HepG2 (cell line): ENCODE results near the gene ZNF223. TPM values are rescaled to one million over a fixed set of nuclear protein-coding genes. Genes with fewer than 3 reads are reported as not detected.

Source experiments
- ETV5 ChIP-seq: IDR thresholded peaks from 2 replicates; pipeline ENCODE4 v1.6.1; 2018; ENCODE audit warnings: missing biosample characterization, missing genetic modification reagents, inconsistent platforms, borderline replicate concordance
- FLYWCH1 ChIP-seq: sonication (generic); formaldehyde crosslinking; IDR thresholded peaks from 2 replicates; pipeline ENCODE4 v1.8.1; 2023; ENCODE audit warnings: mild to moderate bottlenecking, missing genetic modification reagents
- FOSL1 ChIP-seq: sonication (generic); formaldehyde crosslinking; IDR thresholded peaks from 2 replicates; pipeline ENCODE4 v1.9.0; 2021; ENCODE audit warnings: missing genetic modification reagents, borderline replicate concordance
- FOXO1 ChIP-seq: sonication (generic); formaldehyde crosslinking; IDR thresholded peaks from 2 replicates; pipeline ENCODE4 v1.4.0; 2020; ENCODE audit warnings: missing genetic modification reagents
- GABPA ChIP-seq, 2 experiments: IDR thresholded peaks; 2 replicates each; pipeline ENCODE4 v1.6.1; 2011 to 2016; ENCODE audit warnings: low read depth in 2 of 2, low read length in 1 of 2, missing biosample characterization in 1 of 2, missing genetic modification characterization in 1 of 2
- NCOA5 ChIP-seq: sonication (generic); formaldehyde crosslinking; IDR thresholded peaks from 2 replicates; pipeline ENCODE4 v1.4.0; 2020; ENCODE audit warnings: missing genetic modification reagents
- NFKB2 ChIP-seq: sonication (generic); formaldehyde crosslinking; IDR thresholded peaks from 2 replicates; pipeline ENCODE4 v1.4.0; 2020; ENCODE audit warnings: missing genetic modification reagents, borderline replicate concordance
- PAWR ChIP-seq: sonication (generic); formaldehyde crosslinking; IDR thresholded peaks from 2 replicates; pipeline ENCODE4 v1.4.0; 2020; ENCODE audit warnings: missing genetic modification reagents, mild to moderate bottlenecking, borderline replicate concordance
- SNAI1 ChIP-seq: sonication (generic); formaldehyde crosslinking; IDR thresholded peaks from 2 replicates; pipeline ENCODE4 v1.5.0; 2020; ENCODE audit warnings: mild to moderate bottlenecking, missing genetic modification reagents, borderline replicate concordance
- ZC3H4 ChIP-seq: sonication (generic); formaldehyde crosslinking; IDR thresholded peaks from 2 replicates; pipeline ENCODE4 v1.4.0; 2020; ENCODE audit warnings: missing genetic modification reagents, borderline replicate concordance
- ZFP37 ChIP-seq: sonication (generic); formaldehyde crosslinking; IDR thresholded peaks from 2 replicates; pipeline ENCODE4 v1.4.0; 2020; ENCODE audit warnings: missing genetic modification reagents, borderline replicate concordance
- ZNF33A ChIP-seq: sonication (generic); formaldehyde crosslinking; IDR thresholded peaks from 2 replicates; pipeline ENCODE4 v1.5.1; 2020; ENCODE audit warnings: missing genetic modification reagents, mild to moderate bottlenecking, moderate library complexity, borderline replicate concordance
- ZNF558 ChIP-seq: sonication (generic); formaldehyde crosslinking; IDR thresholded peaks from 2 replicates; pipeline ENCODE4 v1.9.0; 2022; ENCODE audit warnings: mild to moderate bottlenecking, missing genetic modification reagents, borderline replicate concordance
- ZNF572 ChIP-seq: sonication (generic); formaldehyde crosslinking; IDR thresholded peaks from 2 replicates; pipeline ENCODE4 v1.5.1; 2020; ENCODE audit warnings: mild to moderate bottlenecking, missing genetic modification reagents
- ZNF678 ChIP-seq: sonication (generic); formaldehyde crosslinking; IDR thresholded peaks from 2 replicates; pipeline ENCODE4 v1.4.0; 2020; ENCODE audit warnings: mild to moderate bottlenecking, missing genetic modification reagents
- ZSCAN20 ChIP-seq: sonication (generic); formaldehyde crosslinking; IDR thresholded peaks from 2 replicates; pipeline ENCODE4 v1.4.0; 2020; ENCODE audit warnings: missing genetic modification reagents, mild to moderate bottlenecking, borderline replicate concordance
- polyA plus RNA-seq, 8 experiments: library from polyadenylated mRNA; depleted of rRNA in 3 of 8; stranded (reverse) in 7 of 8; unstranded in 1 of 8; fragments of >200 nt; fragmentation: Illumina TruSeq in 4 of 8; extraction: Trizol in 4 of 8; gene quantifications; 2 replicates each; pipeline versions ENCODE4 v1.2.1 to v1.2.3, GENCODE V29; 2011 to 2016; ENCODE audit warnings: low read depth in 4 of 8, missing spikeins in 1 of 8, mixed read lengths in 1 of 8; ENCODE audit not compliant: insufficient read depth in 1 of 8
- total RNA-seq, 5 experiments: library from RNA; depleted of rRNA; stranded (reverse); fragments of >200 nt; fragmentation: Illumina TruSeq; extraction: Trizol; gene quantifications; 2 replicates each; pipeline ENCODE4 v1.2.3, GENCODE V29; 2016; ENCODE audit warnings: low read depth in 1 of 5
- TF ChIP-seq, protein P1 (sequence below): sonication (generic); formaldehyde crosslinking; IDR thresholded peaks from 2 replicates; pipeline ENCODE4 v1.4.0; 2020; ENCODE audit warnings: missing genetic modification reagents
- TF ChIP-seq, protein P2 (sequence below): sonication (generic); formaldehyde crosslinking; conservative IDR thresholded peaks from 2 replicates; pipeline ENCODE4 v1.8.0; 2022; ENCODE audit warnings: mild to moderate bottlenecking, moderate library complexity, missing genetic modification reagents
- TF ChIP-seq, protein P3 (sequence below): sonication (generic); formaldehyde crosslinking; IDR thresholded peaks from 2 replicates; pipeline ENCODE4 v1.5.0; 2020; ENCODE audit warnings: mild to moderate bottlenecking, missing genetic modification reagents
- TF ChIP-seq, protein P4 (sequence below): sonication (generic); formaldehyde crosslinking; IDR thresholded peaks from 2 replicates; pipeline ENCODE4 v1.4.0; 2020; ENCODE audit warnings: missing genetic modification reagents
- TF ChIP-seq, protein P5 (sequence below): sonication (generic); formaldehyde crosslinking; IDR thresholded peaks from 2 replicates; pipeline ENCODE4 v1.4.0; 2020; ENCODE audit warnings: missing genetic modification reagents

ZNF223 gene
- total and polyA plus RNA-seq, 2 of the 13 experiments (the other 11 are each of a cell fraction or from before 2014, with no cell fraction given), result 2.0 to 4.8 TPM

DNA sequence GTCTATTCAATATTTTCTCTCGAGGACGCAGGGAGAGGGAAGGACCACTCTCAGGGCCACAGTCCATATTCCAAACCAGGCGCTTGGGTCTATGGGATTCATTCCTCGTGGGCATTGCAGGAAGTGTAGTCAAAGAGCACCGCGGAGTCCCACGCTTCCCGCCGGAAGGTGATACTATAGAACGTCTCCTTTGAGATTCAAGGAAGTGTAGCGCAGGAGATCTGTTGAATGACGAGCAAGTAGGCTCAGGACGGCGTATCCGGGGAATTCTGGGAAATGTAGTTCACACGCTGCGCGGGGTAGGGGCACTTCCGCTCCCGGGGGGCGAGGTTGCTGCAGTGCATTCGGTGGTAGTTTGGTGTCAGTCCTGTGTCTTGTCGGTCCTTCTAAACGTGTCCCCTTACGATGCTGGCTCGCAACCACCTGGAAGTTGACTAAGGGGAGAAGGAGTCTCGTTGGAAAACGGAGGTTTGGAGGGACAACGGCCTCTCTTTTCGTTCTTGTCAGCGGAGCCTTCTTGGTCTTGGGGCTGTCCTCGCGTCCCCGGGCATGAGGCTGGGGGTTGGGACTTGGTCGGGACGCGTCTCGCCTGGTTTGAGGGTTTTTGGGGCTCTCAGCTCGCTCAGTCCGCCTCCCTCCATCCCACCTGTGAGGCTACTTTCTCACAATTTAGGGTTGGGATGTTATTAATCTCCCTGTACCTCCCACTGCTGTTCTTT lies 20.1 kb downstream of the ZNF223 start, which contains the start of gene ZNF284 (continued):
- no peak for TF ChIP-seq ZNF33A (CRISPR knock-in tag)
- peak; percentile 49; the same call in 1 of the 2 replicates for TF ChIP-seq FOXO1 (CRISPR knock-in tag)
- TF ChIP-seq ZFP37 (CRISPR knock-in tag), result no peak
- TF ChIP-seq, protein P1, sequence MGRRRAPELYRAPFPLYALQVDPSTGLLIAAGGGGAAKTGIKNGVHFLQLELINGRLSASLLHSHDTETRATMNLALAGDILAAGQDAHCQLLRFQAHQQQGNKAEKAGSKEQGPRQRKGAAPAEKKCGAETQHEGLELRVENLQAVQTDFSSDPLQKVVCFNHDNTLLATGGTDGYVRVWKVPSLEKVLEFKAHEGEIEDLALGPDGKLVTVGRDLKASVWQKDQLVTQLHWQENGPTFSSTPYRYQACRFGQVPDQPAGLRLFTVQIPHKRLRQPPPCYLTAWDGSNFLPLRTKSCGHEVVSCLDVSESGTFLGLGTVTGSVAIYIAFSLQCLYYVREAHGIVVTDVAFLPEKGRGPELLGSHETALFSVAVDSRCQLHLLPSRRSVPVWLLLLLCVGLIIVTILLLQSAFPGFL (CRISPR knock-in tag), result no peak
- no peak for TF ChIP-seq ZC3H4 (CRISPR knock-in tag)
- peak; percentile 89 for TF ChIP-seq GABPA (IDR thresholded peaks at IDR 0.05; ENCODE audit: low read depth, low read length)
- TF ChIP-seq GABPA (CRISPR knock-in tag; IDR thresholded peaks at IDR 0.05; ENCODE audit: low read depth), result peak; percentile 98
- no peak for TF ChIP-seq NCOA5 (CRISPR knock-in tag)
- TF ChIP-seq FLYWCH1 (CRISPR knock-in tag), result no peak
- TF ChIP-seq, protein P2, sequence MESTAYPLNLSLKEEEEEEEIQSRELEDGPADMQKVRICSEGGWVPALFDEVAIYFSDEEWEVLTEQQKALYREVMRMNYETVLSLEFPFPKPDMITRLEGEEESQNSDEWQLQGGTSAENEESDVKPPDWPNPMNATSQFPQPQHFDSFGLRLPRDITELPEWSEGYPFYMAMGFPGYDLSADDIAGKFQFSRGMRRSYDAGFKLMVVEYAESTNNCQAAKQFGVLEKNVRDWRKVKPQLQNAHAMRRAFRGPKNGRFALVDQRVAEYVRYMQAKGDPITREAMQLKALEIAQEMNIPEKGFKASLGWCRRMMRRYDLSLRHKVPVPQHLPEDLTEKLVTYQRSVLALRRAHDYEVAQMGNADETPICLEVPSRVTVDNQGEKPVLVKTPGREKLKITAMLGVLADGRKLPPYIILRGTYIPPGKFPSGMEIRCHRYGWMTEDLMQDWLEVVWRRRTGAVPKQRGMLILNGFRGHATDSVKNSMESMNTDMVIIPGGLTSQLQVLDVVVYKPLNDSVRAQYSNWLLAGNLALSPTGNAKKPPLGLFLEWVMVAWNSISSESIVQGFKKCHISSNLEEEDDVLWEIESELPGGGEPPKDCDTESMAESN, result 0 out of 2 replicates have a peak, but pooled peaks have one; percentile 77
- TF ChIP-seq, protein P3, sequence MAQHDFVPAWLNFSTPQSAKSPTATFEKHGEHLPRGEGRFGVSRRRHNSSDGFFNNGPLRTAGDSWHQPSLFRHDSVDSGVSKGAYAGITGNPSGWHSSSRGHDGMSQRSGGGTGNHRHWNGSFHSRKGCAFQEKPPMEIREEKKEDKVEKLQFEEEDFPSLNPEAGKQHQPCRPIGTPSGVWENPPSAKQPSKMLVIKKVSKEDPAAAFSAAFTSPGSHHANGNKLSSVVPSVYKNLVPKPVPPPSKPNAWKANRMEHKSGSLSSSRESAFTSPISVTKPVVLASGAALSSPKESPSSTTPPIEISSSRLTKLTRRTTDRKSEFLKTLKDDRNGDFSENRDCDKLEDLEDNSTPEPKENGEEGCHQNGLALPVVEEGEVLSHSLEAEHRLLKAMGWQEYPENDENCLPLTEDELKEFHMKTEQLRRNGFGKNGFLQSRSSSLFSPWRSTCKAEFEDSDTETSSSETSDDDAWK (CRISPR knock-in tag), result no peak
- TF ChIP-seq, protein P4, sequence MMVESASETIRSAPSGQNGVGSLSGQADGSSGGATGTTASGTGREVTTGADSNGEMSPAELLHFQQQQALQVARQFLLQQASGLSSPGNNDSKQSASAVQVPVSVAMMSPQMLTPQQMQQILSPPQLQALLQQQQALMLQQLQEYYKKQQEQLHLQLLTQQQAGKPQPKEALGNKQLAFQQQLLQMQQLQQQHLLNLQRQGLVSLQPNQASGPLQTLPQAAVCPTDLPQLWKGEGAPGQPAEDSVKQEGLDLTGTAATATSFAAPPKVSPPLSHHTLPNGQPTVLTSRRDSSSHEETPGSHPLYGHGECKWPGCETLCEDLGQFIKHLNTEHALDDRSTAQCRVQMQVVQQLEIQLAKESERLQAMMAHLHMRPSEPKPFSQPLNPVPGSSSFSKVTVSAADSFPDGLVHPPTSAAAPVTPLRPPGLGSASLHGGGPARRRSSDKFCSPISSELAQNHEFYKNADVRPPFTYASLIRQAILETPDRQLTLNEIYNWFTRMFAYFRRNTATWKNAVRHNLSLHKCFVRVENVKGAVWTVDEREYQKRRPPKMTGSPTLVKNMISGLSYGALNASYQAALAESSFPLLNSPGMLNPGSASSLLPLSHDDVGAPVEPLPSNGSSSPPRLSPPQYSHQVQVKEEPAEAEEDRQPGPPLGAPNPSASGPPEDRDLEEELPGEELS, result 0 out of 2 replicates have a peak, but pooled peaks have one; percentile 34
- no peak for TF ChIP-seq ZSCAN20 (CRISPR knock-in tag)
- TF ChIP-seq PAWR (CRISPR knock-in tag), result no peak
- peak; percentile 85 for TF ChIP-seq ETV5
- TF ChIP-seq, protein P5, sequence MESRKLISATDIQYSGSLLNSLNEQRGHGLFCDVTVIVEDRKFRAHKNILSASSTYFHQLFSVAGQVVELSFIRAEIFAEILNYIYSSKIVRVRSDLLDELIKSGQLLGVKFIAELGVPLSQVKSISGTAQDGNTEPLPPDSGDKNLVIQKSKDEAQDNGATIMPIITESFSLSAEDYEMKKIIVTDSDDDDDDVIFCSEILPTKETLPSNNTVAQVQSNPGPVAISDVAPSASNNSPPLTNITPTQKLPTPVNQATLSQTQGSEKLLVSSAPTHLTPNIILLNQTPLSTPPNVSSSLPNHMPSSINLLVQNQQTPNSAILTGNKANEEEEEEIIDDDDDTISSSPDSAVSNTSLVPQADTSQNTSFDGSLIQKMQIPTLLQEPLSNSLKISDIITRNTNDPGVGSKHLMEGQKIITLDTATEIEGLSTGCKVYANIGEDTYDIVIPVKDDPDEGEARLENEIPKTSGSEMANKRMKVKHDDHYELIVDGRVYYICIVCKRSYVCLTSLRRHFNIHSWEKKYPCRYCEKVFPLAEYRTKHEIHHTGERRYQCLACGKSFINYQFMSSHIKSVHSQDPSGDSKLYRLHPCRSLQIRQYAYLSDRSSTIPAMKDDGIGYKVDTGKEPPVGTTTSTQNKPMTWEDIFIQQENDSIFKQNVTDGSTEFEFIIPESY (CRISPR knock-in tag), result peak; percentile 17; the same call in 1 of the 2 replicates
- peak; percentile 34; the same call in 1 of the 2 replicates for TF ChIP-seq NFKB2 (CRISPR knock-in tag)
- no peak for TF ChIP-seq ZNF558 (CRISPR knock-in tag)
- TF ChIP-seq ZNF572, result no peak
- no peak for TF ChIP-seq ZNF678 (CRISPR knock-in tag)
- TF ChIP-seq SNAI1 (CRISPR knock-in tag), result no peak
- no peak for TF ChIP-seq FOSL1 (CRISPR knock-in tag)
